Upper lobe of left lung (tissue), 4 donors: ENCODE results near the gene DNAI7.

Experiments used
- EP300 ChIP-seq, 4 donors: sonication (generic); formaldehyde crosslinking; IDR thresholded peaks; one replicate each; pipeline ENCODE4 v1.5.1; 2017; ENCODE audit warnings: antibody characterized with exemption in 4 of 4, control low read depth in 2 of 4
- POLR2A ChIP-seq, 4 donors: fragments of 450-650 bp; IDR thresholded peaks; one replicate each; pipeline ENCODE4 v1.5.1; 2016 to 2017; ENCODE audit warnings: antibody characterized with exemption in 4 of 4, mild to moderate bottlenecking in 2 of 4
- POLR2AphosphoS5 ChIP-seq, 2 donors: sonication (generic); formaldehyde crosslinking; IDR thresholded peaks; one replicate each; pipeline ENCODE4 v1.5.1; 2017; ENCODE audit warnings: antibody characterized with exemption in 2 of 2
- TF ChIP-seq, protein P1 (sequence below), 6 experiments: fragments of 450-650 bp in 4 of 6; fragments of 200-600 bp in 2 of 6; sonication (generic) in 2 of 6; IDR thresholded peaks; one replicate each; pipeline ENCODE4 v1.5.1; 2016 to 2019; ENCODE audit warnings: antibody characterized with exemption in 6 of 6

DNA sequence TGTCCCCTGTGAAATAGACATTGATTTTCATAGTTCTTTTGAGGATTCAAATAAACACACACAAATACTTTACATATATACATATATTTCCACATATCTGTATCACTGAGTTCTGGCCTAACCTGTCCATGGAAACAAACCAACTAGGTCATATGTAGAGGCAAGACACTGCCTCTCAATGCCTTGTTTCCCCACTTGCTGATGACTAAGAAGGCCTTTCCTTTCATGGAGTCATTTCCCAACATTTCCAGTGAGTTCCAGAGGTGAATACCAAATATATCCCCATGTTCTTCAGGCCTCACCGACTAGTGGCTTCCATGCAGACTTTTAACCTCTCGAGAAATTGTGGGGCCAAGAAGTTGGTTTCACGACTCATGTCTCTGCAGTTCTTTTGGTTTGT, 120.8 kb downstream of the DNAI7 start:
- TF ChIP-seq, protein P1, sequence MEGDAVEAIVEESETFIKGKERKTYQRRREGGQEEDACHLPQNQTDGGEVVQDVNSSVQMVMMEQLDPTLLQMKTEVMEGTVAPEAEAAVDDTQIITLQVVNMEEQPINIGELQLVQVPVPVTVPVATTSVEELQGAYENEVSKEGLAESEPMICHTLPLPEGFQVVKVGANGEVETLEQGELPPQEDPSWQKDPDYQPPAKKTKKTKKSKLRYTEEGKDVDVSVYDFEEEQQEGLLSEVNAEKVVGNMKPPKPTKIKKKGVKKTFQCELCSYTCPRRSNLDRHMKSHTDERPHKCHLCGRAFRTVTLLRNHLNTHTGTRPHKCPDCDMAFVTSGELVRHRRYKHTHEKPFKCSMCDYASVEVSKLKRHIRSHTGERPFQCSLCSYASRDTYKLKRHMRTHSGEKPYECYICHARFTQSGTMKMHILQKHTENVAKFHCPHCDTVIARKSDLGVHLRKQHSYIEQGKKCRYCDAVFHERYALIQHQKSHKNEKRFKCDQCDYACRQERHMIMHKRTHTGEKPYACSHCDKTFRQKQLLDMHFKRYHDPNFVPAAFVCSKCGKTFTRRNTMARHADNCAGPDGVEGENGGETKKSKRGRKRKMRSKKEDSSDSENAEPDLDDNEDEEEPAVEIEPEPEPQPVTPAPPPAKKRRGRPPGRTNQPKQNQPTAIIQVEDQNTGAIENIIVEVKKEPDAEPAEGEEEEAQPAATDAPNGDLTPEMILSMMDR (IDR thresholded peaks at IDR 0.05), result no peak
- TF ChIP-seq EP300 (IDR thresholded peaks at IDR 0.05) (no peak), POLR2A (IDR thresholded peaks at IDR 0.05) (no peak), POLR2AphosphoS5 (IDR thresholded peaks at IDR 0.05) (no peak)
